IMR-90 (cell line): ENCODE results near the gene TGFBI.

Experiments used
- CTCF ChIP-seq: conservative IDR thresholded peaks from 2 replicates; pipeline ENCODE4 v1.5.1; 2012; ENCODE audit warnings: mild to moderate bottlenecking, low read depth, low read length, improper control_type of control experiment
- ELK1 ChIP-seq: fragments of 150-350 bp; IDR thresholded peaks from 2 replicates; pipeline ENCODE4 v1.6.1; 2016; ENCODE audit warnings: low read depth, mild to moderate bottlenecking, low read length, moderate library complexity, borderline replicate concordance
- POLR2A ChIP-seq: IDR thresholded peaks from 2 replicates; pipeline ENCODE4 v1.6.1; 2012; ENCODE audit warnings: mild to moderate bottlenecking, low read depth, low read length
- SMC3 ChIP-seq: fragments of 150-350 bp; IDR thresholded peaks from 2 replicates; pipeline ENCODE4 v1.6.1; 2016; ENCODE audit warnings: low read depth, mild to moderate bottlenecking, antibody characterized with exemption, low read length, moderate library complexity

- TF ChIP-seq CTCF (no peak), POLR2A (no peak), ELK1 (no peak), SMC3 (no peak)
Measured at GRCh38 chr5:136048966-136049365, 20.2 kb downstream of the TGFBI start.
